Epithelial cell of proximal tubule (primary cell): ENCODE results near the gene LYRM4. TPM values are rescaled to one million over a fixed set of nuclear protein-coding genes. Genes with fewer than 3 reads are reported as not detected.
A peak's percentile ranks its signal among the peaks of the same experiment; 100 is the strongest.

Experiments used
- DNase-seq: peaks from one replicate; pipeline ENCODE4 v3.0.0-alpha.2; 2011; ENCODE audit warnings: low read depth
- H3K4me3 ChIP-seq: 2 replicates; pipeline ENCODE4 v1.5.1; 2011; ENCODE audit warnings: low read depth, mild to moderate bottlenecking, low read length
- total RNA-seq: library from RNA; depleted of rRNA; stranded (reverse); fragments of >200 nt; gene quantifications from 2 replicates; pipeline ENCODE4 v1.2.3, GENCODE V29; 2015
- TF ChIP-seq, protein P1 (sequence below): conservative IDR thresholded peaks from 2 replicates; pipeline ENCODE4 v1.5.1; 2012; ENCODE audit warnings: low read depth, mild to moderate bottlenecking, low read length

The LYRM4 gene
- total RNA-seq, 1 donor from 2014 or later, result 17.8 TPM

DNA sequence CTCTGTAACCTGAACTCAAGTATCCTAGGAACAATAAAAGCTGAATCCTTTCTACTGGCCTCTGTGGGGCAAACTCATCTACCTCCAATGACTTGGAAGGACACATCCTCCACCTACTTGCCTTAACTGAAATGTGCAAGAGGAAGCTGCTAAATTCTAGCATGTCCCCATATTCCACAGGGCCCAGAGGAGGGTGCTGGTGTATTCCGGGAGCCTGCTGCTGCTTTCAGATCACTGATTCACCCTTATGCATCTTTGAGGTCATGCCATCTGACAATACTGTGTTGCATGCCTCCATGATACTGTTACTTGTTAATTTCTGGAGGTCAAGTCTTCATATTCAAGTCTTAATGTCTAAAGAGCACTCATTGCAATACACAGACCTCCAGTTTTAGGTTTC is 40.3 kb downstream of the LYRM4 start:
- no peak for DNase-seq
- no peak overlapping the region for H3K4me3 ChIP-seq
- TF ChIP-seq, protein P1, sequence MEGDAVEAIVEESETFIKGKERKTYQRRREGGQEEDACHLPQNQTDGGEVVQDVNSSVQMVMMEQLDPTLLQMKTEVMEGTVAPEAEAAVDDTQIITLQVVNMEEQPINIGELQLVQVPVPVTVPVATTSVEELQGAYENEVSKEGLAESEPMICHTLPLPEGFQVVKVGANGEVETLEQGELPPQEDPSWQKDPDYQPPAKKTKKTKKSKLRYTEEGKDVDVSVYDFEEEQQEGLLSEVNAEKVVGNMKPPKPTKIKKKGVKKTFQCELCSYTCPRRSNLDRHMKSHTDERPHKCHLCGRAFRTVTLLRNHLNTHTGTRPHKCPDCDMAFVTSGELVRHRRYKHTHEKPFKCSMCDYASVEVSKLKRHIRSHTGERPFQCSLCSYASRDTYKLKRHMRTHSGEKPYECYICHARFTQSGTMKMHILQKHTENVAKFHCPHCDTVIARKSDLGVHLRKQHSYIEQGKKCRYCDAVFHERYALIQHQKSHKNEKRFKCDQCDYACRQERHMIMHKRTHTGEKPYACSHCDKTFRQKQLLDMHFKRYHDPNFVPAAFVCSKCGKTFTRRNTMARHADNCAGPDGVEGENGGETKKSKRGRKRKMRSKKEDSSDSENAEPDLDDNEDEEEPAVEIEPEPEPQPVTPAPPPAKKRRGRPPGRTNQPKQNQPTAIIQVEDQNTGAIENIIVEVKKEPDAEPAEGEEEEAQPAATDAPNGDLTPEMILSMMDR, result no peak

DNA sequence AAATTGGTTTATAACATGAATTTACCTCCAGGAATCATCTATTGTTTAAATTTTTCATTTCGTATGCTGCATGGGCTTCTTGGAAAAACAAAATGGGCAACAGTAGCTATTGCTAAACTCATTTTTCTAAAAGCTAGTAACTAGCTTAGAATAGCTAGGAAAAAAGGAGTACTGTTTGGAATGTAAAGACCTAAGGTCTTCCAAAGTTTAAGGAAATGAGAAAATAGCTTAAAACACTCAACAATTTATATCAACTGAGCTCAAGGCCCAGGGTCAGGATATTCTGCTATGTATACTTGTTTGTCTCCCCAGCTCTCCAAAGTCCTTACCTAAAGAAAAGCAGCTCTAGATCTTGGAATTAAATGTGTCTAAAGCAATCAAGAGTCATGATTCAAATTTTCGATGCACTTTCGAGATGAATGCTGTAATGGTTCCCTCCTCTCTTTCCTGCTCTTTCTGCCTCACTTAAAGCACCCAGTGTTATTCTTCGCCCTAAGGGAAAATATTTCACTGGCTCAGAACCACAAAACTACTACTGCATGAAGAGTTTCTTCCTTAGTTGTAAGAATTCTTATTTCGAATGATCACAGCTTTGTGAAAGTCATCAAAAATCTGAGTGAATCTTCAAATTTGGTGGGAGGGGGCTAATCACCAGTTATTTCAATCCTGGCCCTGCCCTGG is 41.6 kb downstream of the LYRM4 start:
- no peak overlapping the region for H3K4me3 ChIP-seq
- no peak for DNase-seq
- TF ChIP-seq, protein P1, result no peak

DNA sequence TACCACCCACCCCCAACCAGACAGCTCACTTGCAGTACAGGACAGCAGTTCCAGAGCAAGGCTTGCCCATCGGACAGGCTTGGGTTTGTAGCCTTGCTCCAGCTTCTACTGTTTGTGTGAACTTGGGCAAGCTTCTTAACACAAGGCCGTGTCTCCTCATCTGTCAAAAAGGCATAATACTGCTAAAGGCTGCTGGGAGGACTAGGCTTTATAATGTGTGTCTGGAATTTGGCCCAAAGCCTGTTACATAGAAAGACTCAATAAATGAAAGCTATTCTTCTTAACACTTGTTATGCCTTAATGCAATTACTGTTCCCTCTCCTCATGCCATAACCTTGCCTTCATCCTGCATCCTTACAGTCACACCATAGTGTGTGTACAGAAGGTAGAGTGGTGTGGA is 43.4 kb downstream of the LYRM4 start:
- H3K4me3 ChIP-seq, result no peak overlapping the region
- TF ChIP-seq, protein P1, result no peak
- DNase-seq, result no peak

DNA sequence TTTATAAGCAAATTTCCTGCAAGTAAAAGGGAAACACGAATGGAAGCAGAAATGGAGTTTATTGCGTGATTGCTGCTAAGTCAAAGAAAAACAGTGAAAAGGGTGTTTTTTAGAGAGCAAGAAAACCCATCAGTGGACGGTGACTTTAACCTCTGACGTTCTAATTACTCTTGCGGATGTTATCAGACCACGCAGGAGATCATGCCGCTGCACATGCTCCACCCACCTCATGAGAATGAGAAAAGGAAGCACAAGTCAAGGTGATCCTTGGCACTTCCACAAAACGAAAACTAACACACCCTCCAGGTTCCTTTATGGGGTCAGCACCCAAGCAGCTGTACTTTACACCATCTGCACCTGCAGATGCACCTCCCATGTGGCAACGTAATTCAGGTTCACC is 45.0 kb downstream of the LYRM4 start:
- no peak overlapping the region for H3K4me3 ChIP-seq
- DNase-seq, result no peak
- TF ChIP-seq, protein P1, result no peak

DNA sequence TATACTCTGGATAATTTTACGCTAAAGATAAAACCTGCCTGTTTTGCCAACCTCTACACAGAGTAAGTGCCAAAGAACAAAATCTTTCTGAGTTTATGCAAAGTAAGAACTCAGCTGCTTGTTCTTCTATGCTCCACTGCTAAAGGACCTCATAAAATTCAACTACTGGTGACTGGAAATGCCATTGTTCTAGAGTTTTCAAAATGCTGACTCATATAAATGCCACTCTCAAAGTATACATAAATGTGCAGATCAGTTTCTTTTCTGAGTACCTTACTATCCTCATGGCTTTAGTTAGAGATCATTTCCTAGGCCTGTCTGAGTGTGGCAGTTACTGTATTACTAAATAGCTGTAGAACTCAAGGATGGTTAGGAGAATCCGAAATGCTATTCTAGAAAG is 45.6 kb downstream of the LYRM4 start:
- TF ChIP-seq, protein P1, result no peak
- peak; percentile 40 for DNase-seq
- H3K4me3 ChIP-seq, result no peak overlapping the region

DNA sequence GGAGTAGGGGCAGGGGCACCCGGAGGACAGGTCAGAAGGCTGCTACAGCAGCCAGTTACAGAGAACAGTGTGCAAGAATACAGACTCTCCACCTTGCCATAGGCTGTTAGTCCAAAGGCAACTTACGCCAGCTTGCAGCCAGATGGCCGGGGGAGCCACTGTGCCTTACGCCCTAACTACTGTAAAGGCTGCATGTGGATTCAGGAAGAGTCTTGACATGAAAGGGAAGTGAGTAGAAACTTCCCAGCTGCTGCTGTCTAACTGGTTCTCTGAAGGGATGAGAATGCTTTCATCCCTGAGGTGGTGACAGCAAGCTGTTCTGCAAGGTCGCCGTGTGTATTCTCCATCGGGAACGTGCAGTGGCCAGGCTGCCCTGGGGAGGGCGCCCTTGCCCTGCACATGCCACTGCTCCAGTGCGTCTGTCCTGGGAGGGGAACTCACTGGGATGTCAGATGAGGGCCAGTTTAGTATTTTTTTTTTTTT is 46.1 kb downstream of the LYRM4 start:
- TF ChIP-seq, protein P1, result peak; percentile 76
- H3K4me3 ChIP-seq, result no peak overlapping the region
- DNase-seq, result no peak

DNA sequence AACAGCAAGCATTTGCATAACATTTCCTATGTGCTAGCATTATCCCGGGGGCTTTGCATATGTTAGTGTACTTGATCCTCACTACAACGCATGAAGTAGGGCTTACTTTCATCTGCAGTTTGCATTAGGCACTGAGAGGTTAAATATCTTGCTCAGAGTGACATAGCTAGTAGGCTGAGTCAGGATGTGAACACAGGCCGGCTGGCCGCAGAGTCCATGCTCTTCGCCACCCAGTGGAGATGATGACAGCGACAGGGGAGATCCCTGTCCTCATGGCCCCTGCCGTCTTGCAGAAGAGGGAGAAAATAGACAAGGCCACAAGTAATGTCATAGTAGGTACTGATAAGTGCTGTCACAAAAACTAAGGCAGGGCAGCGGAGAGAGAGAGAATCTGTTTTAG is 46.9 kb downstream of the LYRM4 start:
- H3K4me3 ChIP-seq, result no peak overlapping the region
- DNase-seq, result no peak
- TF ChIP-seq, protein P1, result no peak
